Thoracic aorta (tissue), 2 donors: ENCODE data around the gene DPF3. TPM values are rescaled to one million over a fixed set of nuclear protein-coding genes. Genes with fewer than 3 reads are reported as not detected.

Experiments used
- ATAC-seq: fragments of 150-250 bp; one replicate; pipeline ENCODE4 v1.8.0; 2017; ENCODE audit warnings: low read depth; ENCODE audit not compliant: insufficient number of reproducible peaks, low FRiP score
- DNase-seq: peaks from one replicate; pipeline ENCODE4 v3.0.0-alpha.2; 2020; ENCODE audit warnings: low spot score
- H3K27ac ChIP-seq, 2 donors: fragments of 200-600 bp; sonication (generic); 1 replicate in 1 of 2; 2 replicates in 1 of 2; pipeline ENCODE4 v1.5.1; 2016; ENCODE audit warnings: mild to moderate bottlenecking in 2 of 2, moderate library complexity in 2 of 2
- H3K27me3 ChIP-seq: fragments of 200-600 bp; sonication (generic); replicated peaks from 2 replicates; pipeline ENCODE4 v1.6.0; 2016; ENCODE audit warnings: mild to moderate bottlenecking; ENCODE audit not compliant: insufficient read depth
- H3K36me3 ChIP-seq: fragments of 200-600 bp; sonication (generic); one replicate; pipeline ENCODE4 v1.5.1; 2016
- H3K4me1 ChIP-seq, 2 donors: fragments of 200-600 bp; sonication (generic); 1 replicate in 1 of 2; 2 replicates in 1 of 2; pipeline versions ENCODE4 v1.5.1 to v1.6.0; 2016; ENCODE audit warnings: low read depth in 2 of 2, mild to moderate bottlenecking in 1 of 2; ENCODE audit not compliant: control insufficient read depth in 1 of 2
- H3K4me3 ChIP-seq: fragments of 200-600 bp; sonication (generic); 2 replicates; pipeline ENCODE4 v1.5.1; 2016; ENCODE audit warnings: mild to moderate bottlenecking
- H3K9me3 ChIP-seq: fragments of 200-600 bp; sonication (generic); 2 replicates; pipeline ENCODE4 v1.5.1; 2016
- total RNA-seq, 2 donors: library from RNA; depleted of rRNA; stranded (reverse); fragments of >200 nt; gene quantifications; one replicate each; pipeline versions ENCODE4 v1.1.0 to v1.2.3, GENCODE V29; 2016
- TF ChIP-seq, protein P1 (sequence below): fragments of 200-600 bp; sonication (generic); IDR thresholded peaks from one replicate; pipeline ENCODE4 v1.5.1; 2019; ENCODE audit warnings: antibody characterized with exemption

The DPF3 gene
- total RNA-seq, 2 donors from 2014 or later, result 2.2 to 8.9 TPM

DNA sequence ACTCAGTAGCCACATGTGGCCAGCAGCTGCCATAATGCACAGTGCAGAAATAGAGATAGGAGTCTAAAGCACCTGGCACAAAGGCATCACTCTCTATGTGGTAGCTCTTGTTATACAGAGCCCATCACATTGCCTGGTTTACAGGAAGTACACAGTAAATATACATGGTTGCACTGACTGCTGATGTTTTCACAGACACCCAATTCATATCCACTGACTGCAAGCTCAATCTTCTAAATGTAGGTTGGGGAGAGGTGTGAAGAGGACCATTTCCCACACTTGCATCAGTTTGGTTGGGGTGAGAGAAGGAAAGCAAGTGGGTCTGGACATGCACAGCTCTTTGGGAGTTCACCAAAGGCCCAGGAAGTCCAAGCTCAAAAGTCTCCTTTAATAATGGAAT is 172.8 kb downstream of the DPF3 start:
- no peak overlapping the region for H3K27ac ChIP-seq
- TF ChIP-seq, protein P1, sequence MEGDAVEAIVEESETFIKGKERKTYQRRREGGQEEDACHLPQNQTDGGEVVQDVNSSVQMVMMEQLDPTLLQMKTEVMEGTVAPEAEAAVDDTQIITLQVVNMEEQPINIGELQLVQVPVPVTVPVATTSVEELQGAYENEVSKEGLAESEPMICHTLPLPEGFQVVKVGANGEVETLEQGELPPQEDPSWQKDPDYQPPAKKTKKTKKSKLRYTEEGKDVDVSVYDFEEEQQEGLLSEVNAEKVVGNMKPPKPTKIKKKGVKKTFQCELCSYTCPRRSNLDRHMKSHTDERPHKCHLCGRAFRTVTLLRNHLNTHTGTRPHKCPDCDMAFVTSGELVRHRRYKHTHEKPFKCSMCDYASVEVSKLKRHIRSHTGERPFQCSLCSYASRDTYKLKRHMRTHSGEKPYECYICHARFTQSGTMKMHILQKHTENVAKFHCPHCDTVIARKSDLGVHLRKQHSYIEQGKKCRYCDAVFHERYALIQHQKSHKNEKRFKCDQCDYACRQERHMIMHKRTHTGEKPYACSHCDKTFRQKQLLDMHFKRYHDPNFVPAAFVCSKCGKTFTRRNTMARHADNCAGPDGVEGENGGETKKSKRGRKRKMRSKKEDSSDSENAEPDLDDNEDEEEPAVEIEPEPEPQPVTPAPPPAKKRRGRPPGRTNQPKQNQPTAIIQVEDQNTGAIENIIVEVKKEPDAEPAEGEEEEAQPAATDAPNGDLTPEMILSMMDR, result no peak
- H3K9me3 ChIP-seq, result no peaks in the 10 kb centered on the region
- peaks cover 16 to 42% of the 10 kb centered on the region in 2 donors for H3K4me1 ChIP-seq
- ATAC-seq, result no peak
- H3K4me3 ChIP-seq, result no peak overlapping the region
- no peak for DNase-seq
- no peaks in the 10 kb centered on the region for H3K36me3 ChIP-seq
- H3K27me3 ChIP-seq, result no peaks in the 10 kb centered on the region

GRCh38 chr14:72717220-72717619 is 176.7 kb downstream of the DPF3 start:
- no peak overlapping the region for H3K27ac ChIP-seq
- TF ChIP-seq, protein P1, result no peak
- no peak for DNase-seq
- no peaks in the 10 kb centered on the region for H3K9me3 ChIP-seq
- no peak overlapping the region for H3K4me3 ChIP-seq
- H3K4me1 ChIP-seq, result peaks cover 4 to 46% of the 10 kb centered on the region in 2 donors
- no peaks in the 10 kb centered on the region for H3K36me3 ChIP-seq
- ATAC-seq, result no peak
- H3K27me3 ChIP-seq, result no peaks in the 10 kb centered on the region

DNA sequence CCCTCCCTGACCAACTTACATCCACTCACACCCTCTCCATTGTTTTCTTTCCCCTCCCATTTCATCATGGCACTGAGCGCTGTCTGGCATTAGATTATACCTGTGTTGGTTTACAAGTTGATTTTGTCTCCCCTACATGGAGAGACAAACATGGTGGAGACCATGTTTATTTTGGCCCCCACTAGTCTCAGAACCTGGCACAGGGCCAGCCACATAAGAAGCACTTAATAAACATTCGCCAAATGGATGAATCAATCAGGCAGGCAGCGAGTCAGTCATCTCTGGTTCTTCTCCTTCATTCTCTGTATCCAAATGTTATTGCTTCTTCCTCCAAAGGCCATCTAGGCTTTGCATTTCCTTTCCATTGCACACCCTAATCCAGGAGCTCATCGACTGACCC is 177.4 kb downstream of the DPF3 start:
- no peak overlapping the region for H3K4me3 ChIP-seq
- H3K36me3 ChIP-seq, result no peaks in the 10 kb centered on the region
- H3K4me1 ChIP-seq, result peaks cover 3 to 51% of the 10 kb centered on the region in 2 donors
- TF ChIP-seq, protein P1, result no peak
- H3K27ac ChIP-seq, result no peak overlapping the region
- ATAC-seq (no peak), DNase-seq (no peak)
- no peaks in the 10 kb centered on the region for H3K9me3 ChIP-seq
- H3K27me3 ChIP-seq, result no peaks in the 10 kb centered on the region

- TF ChIP-seq, protein P1, result no peak
- H3K27ac ChIP-seq, result peak overlapping the region; percentile 59 to 75
- H3K4me3 ChIP-seq, result no peak overlapping the region
- H3K9me3 ChIP-seq, result no peaks in the 10 kb centered on the region
- peaks cover 3 to 56% of the 10 kb centered on the region in 2 donors for H3K4me1 ChIP-seq
- H3K27me3 ChIP-seq, result no peaks in the 10 kb centered on the region
- H3K36me3 ChIP-seq, result no peaks in the 10 kb centered on the region
- DNase-seq (no peak), ATAC-seq (no peak)
Measured at GRCh38 chr14:72715850-72716228, 178.1 kb downstream of the DPF3 start.

GRCh38 chr14:72715215-72715849 is 178.6 kb downstream of the DPF3 start:
- peak overlapping the region; percentile 59 to 75 for H3K27ac ChIP-seq
- peaks cover 6 to 61% of the 10 kb centered on the region in 2 donors for H3K4me1 ChIP-seq
- TF ChIP-seq, protein P1, result no peak
- H3K36me3 ChIP-seq, result no peaks in the 10 kb centered on the region
- H3K4me3 ChIP-seq, result no peak overlapping the region
- H3K9me3 ChIP-seq, result no peaks in the 10 kb centered on the region
- ATAC-seq, result peak; percentile 89
- DNase-seq, result no peak
- H3K27me3 ChIP-seq, result no peaks in the 10 kb centered on the region
